Fibroblast of peridontal ligament (primary cell): ENCODE results near the gene SDCCAG8.

Experiments
- DNase-seq: peaks from one replicate; pipeline ENCODE4 v3.0.0-alpha.2; 2010; ENCODE audit errors: extremely low read depth

The SDCCAG8 gene

GRCh38 chr1:243281672-243282071, 25.8 kb downstream of the SDCCAG8 start:
- DNase-seq: no peak

GRCh38 chr1:243286409-243287122, 30.7 kb downstream of the SDCCAG8 start:
- DNase-seq: peak; percentile 66

GRCh38 chr1:243287123-243287460, 31.3 kb downstream of the SDCCAG8 start:
- peak; percentile 72 for DNase-seq

- DNase-seq: peak; percentile 73
These were observed 31.8 kb downstream of the SDCCAG8 start for GRCh38 chr1:243287652-243288051.

- DNase-seq: no peak
These were observed 32.2 kb downstream of the SDCCAG8 start for GRCh38 chr1:243288062-243288461.

- DNase-seq: no peak
These were observed 35.5 kb downstream of the SDCCAG8 start for GRCh38 chr1:243291292-243291691.

GRCh38 chr1:243292117-243292516, 36.3 kb downstream of the SDCCAG8 start:
- DNase-seq: no peak

- no peak for DNase-seq
These were observed 38.3 kb downstream of the SDCCAG8 start for GRCh38 chr1:243293941-243294722.

- DNase-seq: peak; percentile 19
These were observed 38.9 kb downstream of the SDCCAG8 start for GRCh38 chr1:243294723-243295121.

- DNase-seq: no peak
These were observed 43.2 kb downstream of the SDCCAG8 start for GRCh38 chr1:243299069-243299468.

- no peak for DNase-seq
These were observed 45.2 kb downstream of the SDCCAG8 start for GRCh38 chr1:243301059-243301458.

GRCh38 chr1:243311809-243312208, 56.0 kb downstream of the SDCCAG8 start:
- no peak for DNase-seq

GRCh38 chr1:243312952-243313634, 57.3 kb downstream of the SDCCAG8 start:
- no peak for DNase-seq

GRCh38 chr1:243313635-243314536, 58.0 kb downstream of the SDCCAG8 start:
- DNase-seq: peak; percentile 42

- peak; percentile 24 for DNase-seq
These were observed 59.6 kb downstream of the SDCCAG8 start for GRCh38 chr1:243315455-243315854.

GRCh38 chr1:243315893-243316292, 60.1 kb downstream of the SDCCAG8 start:
- DNase-seq: peak; percentile 8

- DNase-seq: no peak
These were observed 60.6 kb downstream of the SDCCAG8 start for GRCh38 chr1:243316366-243316989.

- no peak for DNase-seq
These were observed 64.4 kb downstream of the SDCCAG8 start for GRCh38 chr1:243320224-243320623.

- no peak for DNase-seq
These were observed 66.5 kb downstream of the SDCCAG8 start for GRCh38 chr1:243322326-243322725.

GRCh38 chr1:243323491-243323890, 67.7 kb downstream of the SDCCAG8 start:
- no peak for DNase-seq

GRCh38 chr1:243325305-243325890, 69.6 kb downstream of the SDCCAG8 start:
- DNase-seq: peak; percentile 90
